Measurements from ENCODE around the gene DHX35. TPM values are rescaled to one million over a fixed set of nuclear protein-coding genes. Genes with fewer than 3 reads are reported as not detected.

The DHX35 gene
- total RNA-seq, 2 experiments from 2014 or later = 13.0 to 15.6 TPM

- POLR2A ChIA-PET = interaction anchor here (0.8 to 1.6 kb wide), 4 partner anchors 9 to 14 kb away, joined by 3 to 8 read pairs (median 4); no protein-coding TSS in a partner anchor
- no peaks in the 10 kb centered on the region for H3K9me2 ChIP-seq (ENCODE audit: insufficient read depth, low read length)
- no peaks in the 10 kb centered on the region for H3K9me3 ChIP-seq (ENCODE audit: low read length)
- CTCF ChIA-PET (ENCODE audit: unreplicated experiment) = no interaction called here
- DNase-seq (ENCODE audit: low spot score) = no peak
- no TSS peak for BruUV-seq (replicated peaks)
- H3K4me2 ChIP-seq (ENCODE audit: low read length) = no peak overlapping the region
- no peak overlapping the region for H2AFZ ChIP-seq (ENCODE audit: low read length)
- no peak for TF ChIP-seq CTCF (conservative IDR thresholded peaks at IDR 0.05; ENCODE audit: low read length)
- no peak for TF ChIP-seq EZH2phosphoT487 (IDR thresholded peaks at IDR 0.05; ENCODE audit: borderline replicate concordance, low read depth, low read length)
- H3K4me3 ChIP-seq (ENCODE audit: low read depth, low read length, poor library complexity, severe bottlenecking) = no peak overlapping the region
- H3K4me1 ChIP-seq (ENCODE audit: insufficient read depth, low read length, poor library complexity, severe bottlenecking) = no peaks in the 10 kb centered on the region
- no peaks in the 10 kb centered on the region for H4K20me1 ChIP-seq (ENCODE audit: insufficient read depth, low read length)
- H3K27ac ChIP-seq (ENCODE audit: low read depth, low read length, poor library complexity, severe bottlenecking) = no peak overlapping the region
- peaks cover 86% of the 10 kb centered on the region for H3K36me3 ChIP-seq (ENCODE audit: insufficient read depth, low read length)
- H3K79me2 ChIP-seq (ENCODE audit: insufficient read depth, low read depth, low read length) = no peaks in the 10 kb centered on the region
- intact Hi-C loops (cut with micrococcal nuclease; ENCODE audit: unreplicated experiment) = no loop called here
Observed at GRCh38 chr20:39009348-39009747, 47.2 kb downstream of the DHX35 start.

- ChIA-PET POLR2A (no interaction called here), CTCF (ENCODE audit: unreplicated experiment) (interaction anchor here (0.7 kb wide), 1 partner anchor 410 kb away, joined by 3 read pairs; no protein-coding TSS in a partner anchor)
- Histone ChIP-seq H2AFZ (ENCODE audit: low read length) (no peak overlapping the region), H3K36me3 (ENCODE audit: insufficient read depth, low read length) (peaks cover 88% of the 10 kb centered on the region), H4K20me1 (ENCODE audit: insufficient read depth, low read length) (no peaks in the 10 kb centered on the region), H3K4me1 (ENCODE audit: insufficient read depth, low read length, poor library complexity, severe bottlenecking) (no peaks in the 10 kb centered on the region), H3K4me3 (ENCODE audit: low read depth, low read length, poor library complexity, severe bottlenecking) (no peak overlapping the region), H3K4me2 (ENCODE audit: low read length) (no peak overlapping the region), H3K9me3 (ENCODE audit: low read length) (no peaks in the 10 kb centered on the region), H3K9me2 (ENCODE audit: insufficient read depth, low read length) (no peaks in the 10 kb centered on the region), H3K27ac (ENCODE audit: low read depth, low read length, poor library complexity, severe bottlenecking) (no peak overlapping the region), H3K79me2 (ENCODE audit: insufficient read depth, low read depth, low read length) (no peaks in the 10 kb centered on the region)
- intact Hi-C loops (cut with micrococcal nuclease; ENCODE audit: unreplicated experiment) = no loop called here
- no peak for DNase-seq (ENCODE audit: low spot score)
- TF ChIP-seq EZH2phosphoT487 (IDR thresholded peaks at IDR 0.05; ENCODE audit: borderline replicate concordance, low read depth, low read length) (no peak), CTCF (conservative IDR thresholded peaks at IDR 0.05; ENCODE audit: low read length) (no peak)
- BruUV-seq (replicated peaks) = no TSS peak
Observed at GRCh38 chr20:39010496-39010895, 48.4 kb downstream of the DHX35 start.

GRCh38 chr20:39013662-39014109 lies 51.5 kb downstream of the DHX35 start:
- H3K79me2 ChIP-seq (ENCODE audit: insufficient read depth, low read depth, low read length) = no peaks in the 10 kb centered on the region
- H3K4me1 ChIP-seq (ENCODE audit: insufficient read depth, low read length, poor library complexity, severe bottlenecking) = no peaks in the 10 kb centered on the region
- POLR2A ChIA-PET = interaction anchor here (0.7 to 1.5 kb wide), 3 partner anchors 13 to 25 kb away, joined by 3 to 4 read pairs (median 3); no protein-coding TSS in a partner anchor
- H3K36me3 ChIP-seq (ENCODE audit: insufficient read depth, low read length) = peaks cover 84% of the 10 kb centered on the region
- H3K9me2 ChIP-seq (ENCODE audit: insufficient read depth, low read length) = no peaks in the 10 kb centered on the region
- TF ChIP-seq EZH2phosphoT487 (IDR thresholded peaks at IDR 0.05; ENCODE audit: borderline replicate concordance, low read depth, low read length) = no peak
- TF ChIP-seq CTCF (conservative IDR thresholded peaks at IDR 0.05; ENCODE audit: low read length) = no peak
- no peak overlapping the region for H3K4me3 ChIP-seq (ENCODE audit: low read depth, low read length, poor library complexity, severe bottlenecking)
- no peaks in the 10 kb centered on the region for H4K20me1 ChIP-seq (ENCODE audit: insufficient read depth, low read length)
- H3K9me3 ChIP-seq (ENCODE audit: low read length) = no peaks in the 10 kb centered on the region
- CTCF ChIA-PET (ENCODE audit: unreplicated experiment) = no interaction called here
- no TSS peak for BruUV-seq (replicated peaks)
- no peak overlapping the region for H3K4me2 ChIP-seq (ENCODE audit: low read length)
- no peak overlapping the region for H2AFZ ChIP-seq (ENCODE audit: low read length)
- H3K27ac ChIP-seq (ENCODE audit: low read depth, low read length, poor library complexity, severe bottlenecking) = no peak overlapping the region
- intact Hi-C loops (cut with micrococcal nuclease; ENCODE audit: unreplicated experiment) = no loop called here
- DNase-seq (ENCODE audit: low spot score) = no peak
